GM12872 (cell line): ENCODE results near the gene BID.

Experiments used
- TF ChIP-seq, protein P1 (sequence below): IDR thresholded peaks from 3 replicates; pipeline ENCODE4 v1.5.1; 2011; ENCODE audit warnings: low read depth, mild to moderate bottlenecking, low read length, moderate library complexity; ENCODE audit not compliant: insufficient read depth

Gene BID

GRCh38 chr22:17802822-17803221 lies 28.6 kb upstream of the BID start:
- TF ChIP-seq, protein P1, sequence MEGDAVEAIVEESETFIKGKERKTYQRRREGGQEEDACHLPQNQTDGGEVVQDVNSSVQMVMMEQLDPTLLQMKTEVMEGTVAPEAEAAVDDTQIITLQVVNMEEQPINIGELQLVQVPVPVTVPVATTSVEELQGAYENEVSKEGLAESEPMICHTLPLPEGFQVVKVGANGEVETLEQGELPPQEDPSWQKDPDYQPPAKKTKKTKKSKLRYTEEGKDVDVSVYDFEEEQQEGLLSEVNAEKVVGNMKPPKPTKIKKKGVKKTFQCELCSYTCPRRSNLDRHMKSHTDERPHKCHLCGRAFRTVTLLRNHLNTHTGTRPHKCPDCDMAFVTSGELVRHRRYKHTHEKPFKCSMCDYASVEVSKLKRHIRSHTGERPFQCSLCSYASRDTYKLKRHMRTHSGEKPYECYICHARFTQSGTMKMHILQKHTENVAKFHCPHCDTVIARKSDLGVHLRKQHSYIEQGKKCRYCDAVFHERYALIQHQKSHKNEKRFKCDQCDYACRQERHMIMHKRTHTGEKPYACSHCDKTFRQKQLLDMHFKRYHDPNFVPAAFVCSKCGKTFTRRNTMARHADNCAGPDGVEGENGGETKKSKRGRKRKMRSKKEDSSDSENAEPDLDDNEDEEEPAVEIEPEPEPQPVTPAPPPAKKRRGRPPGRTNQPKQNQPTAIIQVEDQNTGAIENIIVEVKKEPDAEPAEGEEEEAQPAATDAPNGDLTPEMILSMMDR, result no peak

- TF ChIP-seq, protein P1, result no peak
Measured at GRCh38 chr22:17802411-17802810, 28.1 kb upstream of the BID start.

- TF ChIP-seq, protein P1, result no peak
Measured at GRCh38 chr22:17797721-17798559, 23.7 kb upstream of the BID start.

GRCh38 chr22:17796695-17797094 lies 22.4 kb upstream of the BID start:
- TF ChIP-seq, protein P1, result no peak

DNA sequence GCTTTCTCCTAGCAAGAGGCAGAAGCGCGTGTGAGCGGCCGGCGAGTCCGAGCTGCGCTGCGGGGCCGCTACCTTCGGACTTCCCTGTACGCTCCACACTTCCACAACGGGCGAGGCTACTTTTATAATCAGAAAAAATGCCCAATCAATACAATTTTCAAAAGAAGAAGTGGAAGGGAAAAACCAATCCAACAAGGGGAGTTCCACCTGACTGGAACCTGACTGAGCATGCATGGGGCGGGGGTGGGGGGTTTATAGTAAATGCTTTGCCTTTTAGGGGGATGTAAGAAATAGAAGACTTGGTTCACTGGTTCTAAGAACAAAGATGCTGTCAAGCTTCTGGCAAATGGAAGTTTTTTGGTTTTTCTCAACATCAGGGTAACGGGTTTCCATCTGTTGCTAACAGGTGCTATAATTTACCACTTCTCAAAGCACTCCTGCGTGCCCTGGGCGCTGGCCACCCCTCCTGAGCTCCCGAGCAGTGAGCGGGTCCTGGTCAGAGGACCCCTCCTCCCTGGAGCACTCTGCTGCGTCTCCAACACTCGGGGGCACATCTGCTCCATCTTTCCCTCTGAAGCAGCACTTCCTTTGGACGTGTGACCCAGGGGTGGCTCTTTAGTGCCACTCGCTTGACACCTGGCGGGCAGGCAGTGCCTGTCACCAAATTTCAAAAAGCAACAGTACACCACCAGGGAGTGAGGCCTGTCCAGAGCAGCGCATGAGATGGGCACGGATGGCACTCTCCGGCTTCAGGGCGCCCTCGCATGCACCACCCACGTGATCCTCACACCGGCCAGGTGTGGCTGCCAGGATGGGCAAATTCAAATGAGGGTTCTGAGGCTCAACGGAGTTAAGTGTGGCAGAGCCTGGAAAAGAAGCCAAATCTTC lies 21.6 kb upstream of the BID start:
- TF ChIP-seq, protein P1, result peak; percentile 47

GRCh38 chr22:17794726-17795542 lies 20.7 kb upstream of the BID start:
- TF ChIP-seq, protein P1, result no peak
